Muscle layer of colon (tissue), 2 donors: ENCODE data around the gene SERGEF.

Source experiments
- H3K27ac ChIP-seq: one replicate; pipeline ENCODE4 v1.7.0; 2013; ENCODE audit warnings: low read depth, mild to moderate bottlenecking, low read length, moderate library complexity
- H3K27me3 ChIP-seq, 2 donors: one replicate each; pipeline ENCODE4 v1.7.0; 2013; ENCODE audit warnings: low read length in 2 of 2, mild to moderate bottlenecking in 2 of 2; ENCODE audit not compliant: insufficient read depth in 2 of 2, control insufficient read depth in 1 of 2
- H3K36me3 ChIP-seq: one replicate; pipeline ENCODE4 v1.7.0; 2013; ENCODE audit warnings: mild to moderate bottlenecking, low read length; ENCODE audit not compliant: insufficient read depth
- H3K4me1 ChIP-seq: one replicate; pipeline ENCODE4 v1.7.0; 2013; ENCODE audit warnings: mild to moderate bottlenecking, low read length; ENCODE audit not compliant: insufficient read depth
- H3K4me3 ChIP-seq, 2 donors: one replicate each; pipeline ENCODE4 v1.7.0; 2013; ENCODE audit warnings: low read length in 2 of 2, low read depth in 1 of 2, mild to moderate bottlenecking in 1 of 2, moderate library complexity in 1 of 2
- H3K9ac ChIP-seq: one replicate; pipeline ENCODE4 v1.7.0; 2013; ENCODE audit warnings: low read length
- H3K9me3 ChIP-seq: one replicate; pipeline ENCODE4 v1.7.0; 2013; ENCODE audit warnings: mild to moderate bottlenecking, low read length
- donor health status: abdominal sarcoma.
- donor health status: Adenocarcinoma of cecum.

Gene SERGEF

DNA sequence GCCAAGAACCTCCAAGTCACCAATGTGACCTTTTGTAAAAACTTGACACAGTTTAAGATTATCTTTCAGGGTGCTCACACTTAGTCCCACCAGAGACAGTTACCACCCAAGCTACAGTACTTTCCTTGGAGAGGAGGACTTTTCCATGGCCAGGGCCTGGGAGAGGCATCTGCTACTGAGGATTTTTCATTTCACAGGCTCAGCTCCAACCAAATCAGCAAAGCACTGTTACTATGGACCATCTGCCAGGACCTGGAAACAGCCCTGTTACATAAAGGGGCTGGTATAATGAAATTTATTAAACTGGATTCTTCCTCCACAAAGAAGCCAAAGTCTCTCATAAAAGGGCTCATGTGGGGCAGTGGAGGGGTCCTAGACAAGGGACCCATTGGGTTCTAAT is 38.6 kb downstream of the SERGEF start:
- H3K9me3 ChIP-seq: no peaks in the 10 kb centered on the region
- H3K9ac ChIP-seq: no peak overlapping the region
- no peak overlapping the region for H3K27ac ChIP-seq
- H3K27me3 ChIP-seq: no peaks in the 10 kb centered on the region
- no peak overlapping the region for H3K4me3 ChIP-seq
- peaks cover 13% of the 10 kb centered on the region for H3K36me3 ChIP-seq
- no peaks in the 10 kb centered on the region for H3K4me1 ChIP-seq

DNA sequence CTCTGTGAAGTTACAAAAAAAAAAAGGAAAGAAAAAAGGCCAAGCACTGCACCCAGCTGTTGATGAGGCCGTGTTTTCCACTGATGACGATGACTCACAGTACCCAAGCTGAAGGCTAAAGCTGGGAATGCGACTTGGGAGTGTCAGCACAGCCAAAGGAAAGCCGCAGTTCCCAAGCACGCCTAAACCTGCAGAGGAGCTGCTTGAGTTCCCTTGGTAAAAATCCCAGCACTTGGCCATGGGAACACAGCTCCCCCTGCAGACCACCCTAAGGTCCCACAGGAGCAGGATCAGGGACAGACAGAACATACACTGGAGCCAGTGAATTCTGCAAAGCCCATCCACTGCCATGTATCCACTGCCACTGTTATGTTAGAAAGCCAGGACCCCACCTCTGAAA is 39.9 kb downstream of the SERGEF start:
- H3K9me3 ChIP-seq: no peaks in the 10 kb centered on the region
- no peaks in the 10 kb centered on the region for H3K4me1 ChIP-seq
- no peak overlapping the region for H3K27ac ChIP-seq
- no peaks in the 10 kb centered on the region for H3K27me3 ChIP-seq
- H3K4me3 ChIP-seq: no peak overlapping the region
- H3K36me3 ChIP-seq: peaks cover 13% of the 10 kb centered on the region
- H3K9ac ChIP-seq: no peak overlapping the region

DNA sequence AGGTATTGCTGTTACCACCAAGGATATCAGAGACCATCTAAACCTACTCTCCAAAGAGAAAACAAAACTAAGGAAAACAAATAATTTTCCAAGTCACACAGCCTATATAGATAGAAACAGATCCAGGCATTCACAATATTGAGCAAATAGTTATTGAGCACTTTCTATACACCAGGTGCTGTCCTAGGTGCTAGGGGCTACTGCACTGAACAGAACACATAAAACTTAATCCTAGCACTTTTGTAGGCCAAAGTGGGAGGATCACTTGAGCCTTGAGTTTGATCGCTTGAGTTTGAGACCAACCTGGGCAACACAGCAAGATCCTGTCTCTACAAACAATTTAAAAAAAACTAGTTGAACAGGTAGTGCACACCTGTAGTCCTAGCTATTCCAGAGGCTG is 44.6 kb downstream of the SERGEF start:
- Histone ChIP-seq H3K4me1 (no peaks in the 10 kb centered on the region), H3K9me3 (no peaks in the 10 kb centered on the region), H3K36me3 (peaks cover 7% of the 10 kb centered on the region), H3K27ac (no peak overlapping the region), H3K4me3 (no peak overlapping the region), H3K9ac (no peak overlapping the region), H3K27me3 (no peaks in the 10 kb centered on the region)

DNA sequence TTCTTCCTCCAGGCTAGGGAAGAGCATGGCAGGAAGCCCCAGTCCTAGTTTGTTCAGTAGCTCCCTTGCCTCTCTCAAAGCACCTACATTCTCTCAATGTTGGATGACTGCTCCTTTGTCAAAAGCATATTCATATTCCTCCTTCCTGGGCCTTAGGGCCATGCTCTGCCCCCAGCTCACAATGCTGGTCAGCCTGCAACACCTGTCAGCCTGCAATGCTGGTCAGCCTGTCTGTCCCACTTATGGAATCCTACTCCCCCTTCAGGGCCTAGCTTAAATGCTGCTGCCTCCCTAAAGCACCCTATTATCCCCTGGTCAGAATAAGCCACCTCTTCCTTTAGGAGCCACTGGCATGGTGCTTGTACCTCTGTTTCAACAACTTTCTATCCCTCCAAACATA is 45.2 kb downstream of the SERGEF start:
- H3K4me1 ChIP-seq: no peaks in the 10 kb centered on the region
- H3K27ac ChIP-seq: no peak overlapping the region
- no peaks in the 10 kb centered on the region for H3K27me3 ChIP-seq
- no peak overlapping the region for H3K4me3 ChIP-seq
- H3K36me3 ChIP-seq: peaks cover 7% of the 10 kb centered on the region
- no peak overlapping the region for H3K9ac ChIP-seq
- no peaks in the 10 kb centered on the region for H3K9me3 ChIP-seq

DNA sequence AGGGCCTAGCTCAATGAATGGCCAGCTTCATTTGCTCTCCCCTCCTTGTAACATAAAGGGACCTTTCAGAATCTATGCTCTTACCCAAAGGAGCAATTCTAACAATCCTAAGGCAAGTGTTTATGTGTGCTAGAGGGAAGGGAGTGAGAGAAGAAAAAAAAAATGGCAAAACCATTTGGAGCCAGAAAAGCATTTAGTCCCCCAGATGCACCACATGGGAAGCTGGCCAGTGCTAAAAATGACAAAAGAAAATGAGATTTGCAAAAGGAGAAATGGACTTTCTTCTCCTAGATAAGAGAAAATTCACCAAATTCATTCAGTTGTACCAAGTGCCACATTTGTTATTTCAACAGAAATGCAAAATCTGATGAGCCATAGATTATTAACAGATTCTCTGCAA is 52.8 kb downstream of the SERGEF start:
- Histone ChIP-seq H3K27me3 (no peaks in the 10 kb centered on the region), H3K36me3 (peaks cover 8% of the 10 kb centered on the region), H3K4me3 (no peak overlapping the region), H3K9ac (no peak overlapping the region), H3K9me3 (no peaks in the 10 kb centered on the region), H3K27ac (no peak overlapping the region), H3K4me1 (no peaks in the 10 kb centered on the region)

DNA sequence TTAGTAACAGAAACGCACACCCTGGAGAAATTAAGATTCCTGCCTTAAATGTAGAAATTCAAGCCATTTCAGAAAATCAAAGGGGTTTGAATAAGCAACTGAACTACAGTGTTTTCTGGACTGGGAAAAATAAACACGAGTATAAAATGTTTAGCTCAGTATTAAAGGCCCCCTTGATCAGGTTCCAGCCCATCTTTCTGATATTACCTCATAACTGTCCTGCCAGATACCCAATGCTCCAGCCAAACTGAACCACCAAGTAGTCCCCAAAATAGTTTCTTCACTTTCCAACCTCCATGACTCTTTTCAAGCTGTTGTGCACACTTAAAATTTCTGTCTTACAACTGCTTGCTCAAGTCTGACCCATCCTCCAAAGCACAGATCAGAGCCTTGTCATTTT is 54.4 kb downstream of the SERGEF start:
- Histone ChIP-seq H3K4me3 (no peak overlapping the region), H3K27me3 (no peaks in the 10 kb centered on the region), H3K9me3 (no peaks in the 10 kb centered on the region), H3K27ac (no peak overlapping the region), H3K4me1 (no peaks in the 10 kb centered on the region), H3K36me3 (peaks cover 5% of the 10 kb centered on the region), H3K9ac (no peak overlapping the region)

DNA sequence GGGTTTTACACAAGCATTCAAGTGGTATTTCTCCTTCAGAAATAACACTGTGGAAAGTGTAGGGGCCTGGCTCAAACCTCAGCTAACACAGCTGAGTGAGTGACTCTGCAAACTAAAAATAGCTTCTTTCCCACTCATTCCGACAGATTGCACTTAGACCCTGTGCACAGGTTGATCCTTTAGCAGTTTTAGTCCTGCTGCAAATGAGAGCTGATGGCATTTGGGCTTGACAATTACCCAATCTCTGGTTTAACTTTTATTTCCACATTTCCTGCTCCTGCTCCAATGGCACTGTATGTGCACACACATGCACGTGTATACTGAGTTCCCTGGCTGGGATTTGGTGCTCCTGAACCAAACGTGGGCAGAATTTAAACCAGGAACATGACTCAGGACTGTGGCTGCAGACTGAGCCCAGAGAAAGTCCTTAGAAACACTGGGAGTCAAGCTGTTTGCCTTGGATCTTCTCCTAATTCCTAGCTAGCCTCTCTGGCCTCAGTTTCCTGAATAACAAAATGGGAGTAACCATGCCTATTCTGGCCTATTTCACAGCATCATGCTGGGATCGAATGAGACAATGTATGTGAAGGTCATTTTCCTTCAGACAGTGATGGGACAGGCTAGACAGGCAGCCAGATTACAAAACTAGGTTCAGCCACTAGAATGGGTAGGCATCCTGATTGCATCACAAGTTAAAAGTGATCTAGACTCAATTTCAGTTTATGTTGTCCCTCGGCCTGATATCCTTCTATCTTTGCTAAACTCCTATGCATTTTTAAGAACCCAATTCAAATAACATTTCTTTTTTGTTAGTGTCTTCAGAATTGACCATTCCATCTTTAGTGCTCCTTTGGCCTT is 58.2 kb downstream of the SERGEF start:
- Histone ChIP-seq H3K27ac (no peak overlapping the region), H3K4me1 (no peaks in the 10 kb centered on the region), H3K36me3 (peaks cover 10% of the 10 kb centered on the region), H3K9me3 (no peaks in the 10 kb centered on the region), H3K27me3 (no peaks in the 10 kb centered on the region), H3K9ac (no peak overlapping the region), H3K4me3 (no peak overlapping the region)

DNA sequence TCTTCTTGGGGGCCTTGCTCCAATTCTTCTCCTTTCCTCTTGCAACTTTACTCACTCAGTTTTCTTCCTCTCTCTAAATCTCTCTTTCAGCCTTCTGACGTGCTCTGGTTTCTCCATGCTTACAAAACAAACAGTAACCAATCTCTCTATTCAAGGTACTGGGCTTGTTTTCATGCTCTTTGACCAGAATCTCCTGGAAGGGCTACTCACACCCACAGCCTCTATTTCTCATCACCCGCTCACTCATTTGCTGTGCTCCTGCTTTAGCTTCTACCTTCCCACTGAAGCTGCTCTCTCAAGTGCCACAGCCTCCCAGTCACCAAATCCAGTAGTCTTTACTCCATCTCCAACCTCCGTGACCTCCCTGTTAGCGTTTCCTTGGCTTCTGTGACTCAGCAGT is 60.4 kb downstream of the SERGEF start:
- Histone ChIP-seq H3K27ac (no peak overlapping the region), H3K9ac (no peak overlapping the region), H3K36me3 (peaks cover 10% of the 10 kb centered on the region), H3K4me1 (no peaks in the 10 kb centered on the region), H3K4me3 (no peak overlapping the region), H3K27me3 (no peaks in the 10 kb centered on the region), H3K9me3 (no peaks in the 10 kb centered on the region)

DNA sequence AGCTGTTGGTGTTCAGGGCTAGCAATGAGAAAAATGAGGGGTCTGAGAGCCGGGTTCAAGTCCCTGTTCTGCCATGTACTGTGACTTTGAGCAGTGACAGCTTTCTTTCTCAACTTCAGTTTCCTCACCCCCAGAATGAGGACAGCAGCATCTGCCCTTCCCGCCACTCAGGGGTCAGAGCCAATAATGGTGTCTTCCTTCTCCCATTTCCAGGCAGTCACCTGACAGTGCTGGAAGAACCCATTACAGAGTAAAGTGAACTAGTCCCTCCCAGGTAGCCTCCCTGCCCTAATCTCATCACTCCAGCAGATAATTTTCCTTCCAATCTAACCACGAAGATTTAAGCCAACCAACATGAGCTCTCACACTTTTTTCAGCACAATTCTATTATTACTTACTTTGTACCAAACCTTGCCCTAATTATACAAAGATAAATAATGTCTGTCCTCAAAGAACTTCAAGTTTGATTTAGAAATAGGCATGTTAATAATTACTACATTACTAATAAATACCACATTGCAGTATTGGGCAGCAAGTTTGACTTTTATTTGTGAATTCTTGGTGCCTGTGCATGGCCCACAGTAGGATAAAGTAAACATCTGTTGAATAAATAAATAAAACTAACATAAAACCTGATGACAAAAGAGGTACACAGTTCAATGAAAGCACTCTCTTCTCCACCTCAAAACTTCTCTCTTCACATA is 61.0 kb downstream of the SERGEF start:
- H3K9ac ChIP-seq: no peak overlapping the region
- H3K27me3 ChIP-seq: no peaks in the 10 kb centered on the region

DNA sequence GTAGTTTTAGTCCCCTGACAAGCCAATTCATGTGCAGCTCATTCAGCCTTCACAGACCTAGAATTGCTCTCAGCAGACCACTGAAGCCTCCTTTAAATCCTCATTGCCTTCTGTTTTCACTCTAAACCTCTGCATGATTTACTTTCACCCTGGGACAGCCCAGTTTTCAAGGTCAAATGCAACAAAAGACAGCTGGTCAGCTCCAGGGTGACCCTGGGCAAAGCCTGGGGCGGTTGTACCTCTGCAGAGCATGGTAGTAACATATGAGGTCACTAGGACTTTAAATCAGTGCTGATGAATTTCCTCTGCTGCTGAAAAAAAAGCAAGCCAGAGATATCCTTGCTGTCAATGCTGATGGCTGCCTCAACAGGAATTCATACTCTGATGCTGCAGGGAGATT is 62.2 kb downstream of the SERGEF start:
- peaks cover 10% of the 10 kb centered on the region for H3K36me3 ChIP-seq

More for the DNA sequence above, 61.0 kb downstream of the SERGEF start:
- Histone ChIP-seq H3K4me3 (no peak overlapping the region), H3K4me1 (no peaks in the 10 kb centered on the region), H3K9me3 (no peaks in the 10 kb centered on the region), H3K27ac (no peak overlapping the region), H3K36me3 (peaks cover 10% of the 10 kb centered on the region)

DNA sequence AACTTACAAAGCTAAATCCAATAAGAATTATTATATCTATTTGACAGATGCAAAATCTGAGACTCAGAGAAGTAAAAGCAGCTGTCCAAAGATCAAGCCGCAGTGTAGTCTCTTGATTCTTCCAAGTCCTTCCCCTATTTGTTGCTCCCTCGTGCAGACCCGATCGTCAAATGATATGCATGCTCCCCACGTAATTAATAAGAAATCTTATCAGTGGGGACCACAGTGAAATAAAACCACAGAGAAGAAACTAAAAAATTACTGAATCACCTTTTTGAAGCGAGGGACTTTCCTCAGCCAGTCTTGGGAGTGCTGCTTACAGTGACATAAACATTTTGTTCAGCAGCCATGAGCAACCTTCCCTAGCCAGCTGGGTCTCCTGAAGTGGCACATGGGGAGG is 64.6 kb downstream of the SERGEF start:
- Histone ChIP-seq H3K36me3 (peaks cover 10% of the 10 kb centered on the region), H3K27ac (no peak overlapping the region), H3K9me3 (no peaks in the 10 kb centered on the region), H3K4me3 (no peak overlapping the region), H3K4me1 (no peaks in the 10 kb centered on the region), H3K27me3 (no peaks in the 10 kb centered on the region), H3K9ac (no peak overlapping the region)

More for the DNA sequence above, 62.2 kb downstream of the SERGEF start:
- no peaks in the 10 kb centered on the region for H3K27me3 ChIP-seq
- no peak overlapping the region for H3K4me3 ChIP-seq
- no peaks in the 10 kb centered on the region for H3K4me1 ChIP-seq
- H3K27ac ChIP-seq: no peak overlapping the region
- H3K9me3 ChIP-seq: no peaks in the 10 kb centered on the region
- no peak overlapping the region for H3K9ac ChIP-seq
